K562 (cell line): Measurements from ENCODE around the gene PSMD4. TPM values are rescaled to one million over a fixed set of nuclear protein-coding genes. Genes with fewer than 3 reads are reported as not detected.
A peak's percentile ranks its signal among the peaks of the same experiment; 100 is the strongest.

Source experiments
- BRF2 ChIP-seq: IDR thresholded peaks from 3 replicates; pipeline ENCODE4 v1.6.1; 2011; ENCODE audit warnings: borderline replicate concordance, mild to moderate bottlenecking; ENCODE audit not compliant: insufficient read length, insufficient read depth
- ESRRA ChIP-seq: fragments of 450-650 bp; IDR thresholded peaks from 2 replicates; pipeline ENCODE4 v1.6.1; 2014; ENCODE audit warnings: low read depth, mild to moderate bottlenecking, moderate library complexity, borderline replicate concordance
- HNRNPL ChIP-seq: fragments of 200-400 bp; formaldehyde crosslinking; IDR thresholded peaks from 2 replicates; pipeline ENCODE4 v1.6.1; 2017; ENCODE audit warnings: low read depth, mild to moderate bottlenecking, low read length
- LARP7 ChIP-seq: fragments of 450-650 bp; IDR thresholded peaks from 2 replicates; pipeline ENCODE4 v1.6.1; 2016
- PTBP1 ChIP-seq: fragments of 200-400 bp; formaldehyde crosslinking; IDR thresholded peaks from 2 replicates; pipeline ENCODE4 v1.6.1; 2017; ENCODE audit warnings: low read depth, low read length
- polyA plus RNA-seq, 8 experiments: library from polyadenylated mRNA; depleted of rRNA in 4 of 8; stranded (reverse) in 5 of 8; unstranded in 3 of 8; fragments of >200 nt; fragmentation: Nextera tagmentation in 2 of 8; fragmentation: Illumina TruSeq in 1 of 8; extraction: Ambion mirVana in 2 of 8; extraction: Trizol in 1 of 8; gene quantifications; 2 replicates each; pipeline versions ENCODE4 v1.2.1 to v1.2.3, GENCODE V29; 2011 to 2014; ENCODE audit warnings: inconsistent platforms in 1 of 8, missing spikeins in 1 of 8
- total RNA-seq, 7 experiments: library from RNA; depleted of rRNA in 6 of 7; stranded (reverse); fragments of >200 nt in 6 of 7; fragmentation: Illumina TruSeq in 2 of 7; extraction: Trizol in 2 of 7; gene quantifications; 2 replicates each; pipeline versions ENCODE4 v1.2.1 to v1.2.3, GENCODE V29; 2011 to 2021; ENCODE audit warnings: low replicate concordance in 1 of 7
- TF ChIP-seq, protein P1 (sequence below): sonication (generic); formaldehyde crosslinking; IDR thresholded peaks from 2 replicates; pipeline ENCODE4 v1.8.0; 2023; ENCODE audit warnings: mild to moderate bottlenecking, missing genetic modification reagents

Gene PSMD4
- total and polyA plus RNA-seq, 9 of the 15 experiments (the other 6 are each of a cell fraction or from before 2014, with no cell fraction given) = 194 to 353 (median 295) TPM

DNA sequence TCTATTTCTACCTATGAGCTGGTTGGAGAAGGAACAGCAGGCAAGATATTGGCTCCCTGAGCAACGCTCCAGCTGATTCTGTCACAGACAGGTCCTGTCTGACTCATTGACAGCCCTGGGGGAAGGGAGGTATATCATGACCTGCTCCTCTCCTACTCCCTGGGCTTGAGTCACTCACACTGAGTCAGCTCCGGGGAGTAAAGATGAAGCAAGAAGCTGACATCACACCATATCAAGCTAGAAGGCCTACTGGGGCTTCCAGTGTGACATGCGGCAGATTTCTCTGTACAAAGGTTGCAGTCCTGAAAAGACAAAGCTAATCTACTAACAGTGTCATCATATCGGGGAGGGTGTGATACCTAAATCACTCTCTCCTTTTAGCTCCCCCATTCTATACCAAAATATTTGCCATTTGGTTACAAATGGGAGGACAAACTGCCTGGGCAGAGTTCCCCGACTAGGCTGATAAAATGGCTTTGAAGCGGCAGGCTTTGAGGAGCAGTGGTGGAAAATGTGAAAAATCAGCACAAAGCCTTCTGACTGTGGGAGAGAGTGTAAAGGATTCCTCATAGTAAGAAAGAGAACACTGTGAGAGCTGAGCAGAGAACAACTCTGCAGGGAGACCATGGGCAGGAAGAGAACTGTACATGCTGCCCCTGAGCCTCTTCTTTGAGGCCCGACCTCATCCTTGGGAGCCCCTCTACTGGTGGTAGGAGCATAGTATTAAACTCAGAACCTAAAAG is 57.2 kb downstream of the PSMD4 start (continued):
- TF ChIP-seq BRF2 (no peak), LARP7 (no peak), HNRNPL (no peak), ESRRA (peak; percentile 45; the same call in 1 of the 2 replicates), PTBP1 (no peak)
- TF ChIP-seq, protein P1, sequence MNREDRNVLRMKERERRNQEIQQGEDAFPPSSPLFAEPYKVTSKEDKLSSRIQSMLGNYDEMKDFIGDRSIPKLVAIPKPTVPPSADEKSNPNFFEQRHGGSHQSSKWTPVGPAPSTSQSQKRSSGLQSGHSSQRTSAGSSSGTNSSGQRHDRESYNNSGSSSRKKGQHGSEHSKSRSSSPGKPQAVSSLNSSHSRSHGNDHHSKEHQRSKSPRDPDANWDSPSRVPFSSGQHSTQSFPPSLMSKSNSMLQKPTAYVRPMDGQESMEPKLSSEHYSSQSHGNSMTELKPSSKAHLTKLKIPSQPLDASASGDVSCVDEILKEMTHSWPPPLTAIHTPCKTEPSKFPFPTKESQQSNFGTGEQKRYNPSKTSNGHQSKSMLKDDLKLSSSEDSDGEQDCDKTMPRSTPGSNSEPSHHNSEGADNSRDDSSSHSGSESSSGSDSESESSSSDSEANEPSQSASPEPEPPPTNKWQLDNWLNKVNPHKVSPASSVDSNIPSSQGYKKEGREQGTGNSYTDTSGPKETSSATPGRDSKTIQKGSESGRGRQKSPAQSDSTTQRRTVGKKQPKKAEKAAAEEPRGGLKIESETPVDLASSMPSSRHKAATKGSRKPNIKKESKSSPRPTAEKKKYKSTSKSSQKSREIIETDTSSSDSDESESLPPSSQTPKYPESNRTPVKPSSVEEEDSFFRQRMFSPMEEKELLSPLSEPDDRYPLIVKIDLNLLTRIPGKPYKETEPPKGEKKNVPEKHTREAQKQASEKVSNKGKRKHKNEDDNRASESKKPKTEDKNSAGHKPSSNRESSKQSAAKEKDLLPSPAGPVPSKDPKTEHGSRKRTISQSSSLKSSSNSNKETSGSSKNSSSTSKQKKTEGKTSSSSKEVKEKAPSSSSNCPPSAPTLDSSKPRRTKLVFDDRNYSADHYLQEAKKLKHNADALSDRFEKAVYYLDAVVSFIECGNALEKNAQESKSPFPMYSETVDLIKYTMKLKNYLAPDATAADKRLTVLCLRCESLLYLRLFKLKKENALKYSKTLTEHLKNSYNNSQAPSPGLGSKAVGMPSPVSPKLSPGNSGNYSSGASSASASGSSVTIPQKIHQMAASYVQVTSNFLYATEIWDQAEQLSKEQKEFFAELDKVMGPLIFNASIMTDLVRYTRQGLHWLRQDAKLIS = no peak
